NCI-H2107 (cell line): ENCODE results near the gene ZNF91.
A peak's percentile ranks its signal among the peaks of the same experiment; 100 is the strongest.
"Not testable (repeated sequence)": the region's sequence is repeated elsewhere in the genome, so short reads cannot be mapped to it uniquely, and the experiment has no call there.

ENCODE experiments used
- DNase-seq: peaks from one replicate; lab custom pipeline; 2025; lab: John Stamatoyannopoulos, UW

ZNF91 gene

DNA sequence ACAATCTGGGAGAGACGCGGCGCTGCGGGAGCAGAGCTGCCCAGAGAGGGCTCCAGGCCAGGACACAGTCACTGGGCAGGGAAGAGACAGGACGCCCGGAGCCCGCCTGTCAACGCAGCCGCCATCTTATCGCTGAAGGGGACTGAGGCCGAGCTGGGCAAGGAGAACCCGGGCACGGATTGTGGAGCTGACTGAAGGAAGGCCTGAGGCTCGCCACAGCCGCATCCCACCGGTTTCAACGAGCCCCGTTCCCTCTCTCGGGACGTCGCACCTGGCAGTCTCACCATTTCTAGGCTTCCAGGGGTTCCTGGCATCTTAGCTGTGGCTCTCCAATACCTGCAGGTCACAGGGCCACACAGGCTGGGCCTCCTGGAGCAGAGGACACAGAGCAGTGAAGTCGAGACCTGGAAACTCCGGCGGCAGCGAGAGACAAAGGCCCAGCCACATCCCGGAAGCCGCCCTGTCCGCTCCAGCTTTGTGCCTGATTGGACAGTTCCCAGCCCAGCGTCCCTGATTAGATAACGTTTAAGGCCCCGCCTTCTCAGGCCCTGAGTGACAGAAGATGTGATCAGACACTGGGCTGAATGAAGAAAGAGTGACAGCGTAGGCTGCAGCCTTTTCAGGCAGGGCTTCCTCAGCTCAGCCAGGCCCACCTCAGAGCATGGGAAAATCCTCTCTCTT, at the start of gene ZNF91:
ZNF91 (minus strand) TSS at position 431 of the 681 bp plus-strand sequence; CDS start at position 314, 117 bp downstream.
- peak; percentile 78 for DNase-seq

DNA sequence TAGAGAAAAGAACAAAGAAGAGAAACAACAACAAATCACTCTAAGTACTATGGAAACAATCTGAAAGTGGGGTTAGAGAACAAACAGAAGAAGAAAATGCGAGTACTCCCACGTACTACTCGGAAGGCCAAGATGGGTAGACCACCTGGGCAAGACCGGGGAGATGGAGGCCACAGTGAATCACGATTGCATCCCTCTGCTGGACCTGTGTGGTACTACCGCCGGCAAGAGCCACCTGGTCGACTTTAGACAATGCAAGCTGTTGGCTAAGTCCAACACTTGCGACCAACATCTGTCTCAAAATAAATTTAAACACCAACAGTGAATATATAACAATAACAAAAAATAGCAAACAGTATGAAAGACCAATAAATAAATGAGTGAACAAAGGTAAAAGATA, 45.5 kb upstream of the ZNF91 start:
- no peak for DNase-seq

DNA sequence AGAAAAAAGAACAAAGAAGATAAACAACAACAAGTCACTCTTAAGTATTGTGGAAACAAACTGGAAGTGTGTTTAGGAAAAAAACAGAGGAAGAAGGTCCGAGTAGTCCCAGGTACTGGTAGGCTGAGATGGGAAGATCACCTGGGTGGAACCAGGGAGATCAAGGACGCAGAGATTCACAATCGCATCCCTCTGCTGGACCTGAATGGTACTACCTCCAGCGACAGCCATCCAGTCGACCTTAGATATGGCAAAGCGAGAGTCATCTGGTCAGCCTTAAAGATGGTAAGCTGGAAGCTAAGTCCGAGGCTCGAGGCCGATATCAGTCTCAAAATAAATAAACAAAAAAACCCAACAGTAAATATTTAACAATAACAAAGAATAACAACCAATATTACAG, 44.9 kb upstream of the ZNF91 start:
- DNase-seq = no peak

DNA sequence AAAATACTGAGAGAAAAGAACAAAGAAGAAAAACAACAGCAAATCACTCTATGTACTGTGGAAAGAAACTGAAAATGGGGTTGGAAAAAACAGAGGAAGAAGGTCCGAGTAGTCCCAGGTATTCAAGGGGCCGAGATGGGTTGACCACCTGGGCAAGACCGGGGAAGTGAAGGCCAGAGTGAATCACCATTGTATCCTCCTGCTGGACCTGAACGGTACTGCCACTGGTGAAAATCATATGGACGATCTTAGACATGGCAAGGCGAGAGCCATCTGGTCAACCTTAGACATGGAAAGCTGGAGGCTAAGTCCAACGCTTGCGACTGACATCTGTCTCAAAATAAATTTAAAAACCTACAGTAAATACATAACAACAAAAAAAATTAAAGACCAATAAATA, 44.4 kb upstream of the ZNF91 start:
- DNase-seq = no peak

DNA sequence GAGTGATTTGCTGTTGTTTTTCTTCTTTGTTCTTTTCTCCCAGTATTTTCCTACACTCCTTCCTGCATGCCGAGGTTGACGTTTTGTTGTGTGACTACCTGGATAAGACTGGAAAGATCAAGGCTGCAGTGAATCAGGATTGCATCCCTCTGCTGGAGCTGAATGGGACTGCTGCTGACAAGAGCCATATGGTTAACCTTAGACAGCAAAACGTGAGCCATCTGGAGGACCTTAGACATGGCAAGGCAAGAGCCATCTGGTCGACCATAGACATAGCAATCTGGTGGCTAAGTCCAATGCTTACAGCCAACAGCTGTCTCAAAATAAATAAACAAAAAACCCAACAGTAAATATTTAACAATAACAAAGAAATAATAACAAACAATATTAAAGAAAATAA, 42.6 kb upstream of the ZNF91 start:
- DNase-seq = no peak

DNA sequence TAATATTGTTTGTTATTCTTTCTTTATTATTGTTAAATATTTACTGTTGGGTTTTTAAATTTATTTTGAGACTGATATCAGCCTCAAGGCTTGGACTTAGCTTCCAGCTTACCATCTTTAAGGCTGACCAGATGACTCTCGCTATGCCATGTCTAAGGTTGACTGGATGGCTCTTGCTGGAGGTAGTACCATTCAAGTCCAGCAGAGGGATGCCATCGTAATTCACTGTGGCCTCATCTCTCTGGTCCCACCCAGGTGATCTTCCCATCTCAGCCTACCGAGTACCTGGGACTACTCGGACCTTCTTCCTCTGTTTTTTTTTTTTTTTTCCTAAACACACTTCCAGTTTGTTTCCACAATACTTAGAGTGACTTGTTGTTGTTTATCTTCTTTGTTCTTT, 41.7 kb upstream of the ZNF91 start:
- DNase-seq = no peak

DNA sequence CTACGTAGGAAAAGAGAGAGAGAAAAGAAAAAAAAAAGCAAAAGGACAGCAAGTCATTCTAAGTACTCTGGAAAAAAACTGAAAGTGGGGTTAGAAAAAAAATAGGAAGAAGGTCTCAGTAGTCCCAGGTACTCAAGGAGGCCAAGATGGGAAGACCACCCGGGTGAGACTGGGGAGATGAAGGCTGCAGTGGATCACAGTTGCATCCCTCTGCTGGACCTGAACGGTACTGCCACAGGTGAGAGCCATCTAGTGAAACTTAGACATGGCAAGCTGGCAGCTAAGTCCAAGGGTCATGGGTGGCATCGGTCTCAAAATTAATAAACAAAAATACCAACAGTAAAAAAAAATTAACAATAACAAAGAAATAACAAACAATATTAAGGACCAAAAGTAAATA, 41.0 kb upstream of the ZNF91 start:
- DNase-seq = no peak

DNA sequence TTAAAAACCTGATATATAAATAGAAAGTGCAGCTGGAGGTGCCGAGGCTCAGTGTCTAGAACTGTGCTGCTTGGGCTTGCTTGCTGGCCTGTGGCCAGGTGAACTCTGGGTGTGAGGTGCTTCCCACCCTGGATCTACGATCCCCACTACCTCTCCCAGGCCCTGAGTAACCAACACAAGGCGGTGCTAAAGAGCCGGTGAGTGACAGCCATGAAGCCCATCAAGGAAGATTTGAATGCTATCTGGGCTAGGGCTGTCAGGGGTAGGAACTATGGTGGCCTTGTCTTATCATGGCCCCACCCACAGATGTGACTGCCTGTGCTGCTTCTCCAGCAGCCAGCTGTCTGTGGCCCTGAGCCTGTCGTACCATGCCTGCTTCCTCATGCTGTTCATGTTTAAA, 25.6 kb upstream of the ZNF91 start:
- DNase-seq = no peak

DNA sequence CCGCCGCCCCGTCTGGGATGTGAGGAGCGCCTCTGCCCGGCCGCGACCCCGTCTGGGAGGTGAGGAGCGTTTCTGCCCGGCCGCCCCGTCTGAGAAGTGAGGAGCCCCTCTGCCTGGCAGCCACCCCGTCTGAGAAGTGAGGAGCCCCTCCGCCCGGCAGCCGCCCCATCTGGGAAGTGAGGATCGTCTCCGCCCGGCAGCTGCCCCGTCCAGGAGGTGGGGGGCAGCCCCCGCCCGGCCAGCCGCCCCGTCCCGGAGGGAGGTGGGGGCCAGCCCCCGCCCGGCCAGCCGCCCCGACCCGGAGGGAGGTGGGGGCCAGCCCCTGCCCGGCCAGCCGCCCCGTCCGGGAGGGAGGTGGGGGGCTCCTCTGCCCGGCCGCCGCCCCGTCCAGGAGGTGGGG, 24.0 kb upstream of the ZNF91 start:
- DNase-seq = not testable (repeated sequence)

DNA sequence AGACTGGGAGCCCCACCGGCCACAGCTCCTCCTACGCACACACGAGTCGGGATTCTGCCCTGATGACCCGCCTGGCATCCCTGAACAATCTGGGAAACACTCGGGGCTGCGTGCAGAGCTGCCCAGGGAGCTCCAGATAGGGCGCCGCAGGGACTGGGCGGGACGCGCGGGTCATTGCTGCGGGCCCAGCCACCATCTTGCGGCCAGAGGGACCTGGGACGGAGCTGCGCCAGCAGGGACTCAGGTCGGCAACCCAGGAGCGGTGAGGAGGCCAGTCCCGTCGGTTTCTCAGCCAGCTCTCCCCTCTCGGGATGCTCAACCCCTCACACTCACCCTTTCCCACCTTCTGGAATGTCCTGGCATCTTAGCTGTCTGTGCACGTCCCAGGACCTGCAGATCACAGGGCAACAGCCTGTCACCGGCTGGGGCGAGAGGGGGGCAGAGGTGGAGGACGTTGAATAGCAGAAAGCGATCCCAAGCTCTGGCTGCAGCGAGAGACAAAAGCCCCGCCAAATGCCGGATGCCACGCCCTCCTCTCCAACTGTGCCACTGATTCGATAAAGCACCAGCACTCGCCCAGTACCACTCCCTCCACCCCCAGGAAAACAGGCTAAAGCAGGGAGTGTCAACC, 20.4 kb upstream of the ZNF91 start:
- no peak for DNase-seq

DNA sequence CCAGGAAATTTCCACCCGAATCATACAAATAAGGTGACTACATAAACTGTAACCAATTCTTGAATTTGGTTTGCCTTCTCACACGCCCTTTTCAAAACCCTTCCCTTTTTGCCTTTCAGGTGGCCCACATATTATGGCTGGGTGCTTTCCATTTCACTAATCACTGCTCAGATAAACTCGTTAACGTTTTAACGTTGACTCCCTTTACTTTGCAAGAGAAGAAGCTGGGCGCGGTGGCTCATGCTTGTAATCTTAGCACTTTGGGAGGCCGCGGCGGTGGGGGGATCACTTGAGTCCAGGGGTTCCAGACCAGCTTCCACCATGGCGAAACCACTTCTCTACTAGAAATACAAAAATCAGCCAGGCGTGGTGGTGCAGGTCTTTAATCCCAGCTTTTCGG, 19.8 kb upstream of the ZNF91 start:
- DNase-seq = no peak

DNA sequence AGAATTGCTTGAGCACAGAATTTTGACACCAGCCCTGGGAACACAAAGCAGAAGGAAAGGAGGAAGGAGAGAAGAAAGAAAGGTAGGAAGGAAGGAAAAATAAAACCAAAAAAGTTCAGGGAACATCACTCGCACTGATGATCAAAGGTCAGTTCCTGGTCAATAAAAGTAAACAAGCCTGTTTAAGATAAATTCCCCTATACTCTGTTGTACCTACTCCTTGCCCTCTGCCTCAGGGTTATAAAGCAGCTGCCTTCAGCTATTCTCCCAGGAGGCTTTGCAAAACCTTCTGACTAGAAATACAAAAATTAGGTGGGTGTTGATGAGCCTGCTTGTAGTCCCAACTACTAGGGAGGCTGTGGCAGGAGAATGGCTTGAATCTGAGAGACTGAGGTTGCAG, 14.9 kb upstream of the ZNF91 start:
- no peak for DNase-seq

DNA sequence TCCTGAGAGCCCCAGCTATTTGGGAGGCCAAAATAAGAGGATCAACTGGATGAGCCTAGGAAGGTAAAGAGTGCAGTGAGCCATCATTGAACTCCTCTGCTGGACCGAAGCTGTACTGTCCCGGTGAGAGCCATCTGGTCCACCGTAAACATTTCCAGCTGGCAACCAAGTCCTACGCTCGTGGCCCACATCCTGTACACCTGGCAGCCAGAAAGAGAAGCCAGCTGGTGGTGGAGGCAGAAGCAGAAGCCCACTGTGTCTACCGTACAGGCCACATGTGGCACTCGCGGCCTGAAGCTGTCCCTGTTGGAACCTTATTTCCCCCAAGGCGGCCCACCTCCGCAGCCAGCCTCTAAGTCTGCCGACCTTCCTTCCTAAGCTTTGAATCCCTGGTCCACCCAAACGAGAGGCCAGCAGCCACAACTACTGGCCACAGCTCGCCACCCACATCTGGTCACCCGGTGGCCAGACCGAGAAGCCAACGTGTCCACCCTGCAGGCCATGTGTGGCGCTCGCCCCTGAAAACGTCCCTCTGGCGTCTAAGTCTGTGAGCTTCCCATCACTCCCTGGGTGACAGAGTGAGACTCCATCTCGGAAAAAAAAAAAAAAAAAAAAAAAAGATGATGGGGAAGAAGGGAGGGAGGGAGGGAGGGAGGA, 14.2 kb upstream of the ZNF91 start:
- no peak for DNase-seq

DNA sequence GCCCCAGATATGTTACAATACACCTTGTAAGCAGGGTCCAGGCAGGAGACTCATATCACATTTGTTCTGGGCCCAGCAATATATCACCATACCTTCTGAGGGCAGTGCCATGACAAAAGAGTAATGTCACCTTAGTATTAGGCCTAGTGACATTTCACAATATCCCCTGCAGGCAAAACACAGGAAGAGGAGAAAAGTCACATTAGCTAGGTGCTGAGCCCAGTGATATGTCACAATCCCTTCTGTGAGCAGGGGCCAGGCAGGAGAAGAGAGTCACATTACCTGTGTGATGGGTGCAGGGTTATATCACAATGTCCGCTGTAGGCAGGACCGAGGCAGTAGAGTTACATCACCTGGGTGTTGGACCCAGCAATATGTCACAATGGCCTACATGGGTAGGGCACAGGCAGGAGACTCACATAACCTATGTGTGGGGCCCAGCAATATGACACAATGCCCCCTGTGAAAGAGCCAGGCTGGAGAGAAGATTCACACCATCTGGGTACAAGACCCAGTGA, 12.4 kb upstream of the ZNF91 start:
- DNase-seq = no peak

DNA sequence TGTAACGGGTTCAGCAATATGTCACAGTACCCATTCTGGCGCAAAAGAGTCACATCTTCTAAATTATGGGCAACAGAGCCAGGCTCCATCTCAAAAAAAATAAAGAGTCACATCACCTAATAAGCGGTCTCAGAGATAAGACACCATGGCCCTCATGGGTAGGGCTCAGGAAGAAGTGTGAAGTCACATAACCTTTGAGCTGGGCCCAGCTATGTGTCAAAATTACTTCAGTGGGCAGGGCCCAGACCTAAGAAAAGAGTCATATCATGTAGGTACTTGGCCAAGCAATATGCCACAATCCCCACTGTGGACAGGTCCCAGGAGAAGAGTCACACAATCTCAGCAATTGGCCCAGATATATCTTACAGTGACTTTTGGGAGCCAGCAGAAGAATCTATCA, 11.4 kb upstream of the ZNF91 start:
- DNase-seq = no peak

DNA sequence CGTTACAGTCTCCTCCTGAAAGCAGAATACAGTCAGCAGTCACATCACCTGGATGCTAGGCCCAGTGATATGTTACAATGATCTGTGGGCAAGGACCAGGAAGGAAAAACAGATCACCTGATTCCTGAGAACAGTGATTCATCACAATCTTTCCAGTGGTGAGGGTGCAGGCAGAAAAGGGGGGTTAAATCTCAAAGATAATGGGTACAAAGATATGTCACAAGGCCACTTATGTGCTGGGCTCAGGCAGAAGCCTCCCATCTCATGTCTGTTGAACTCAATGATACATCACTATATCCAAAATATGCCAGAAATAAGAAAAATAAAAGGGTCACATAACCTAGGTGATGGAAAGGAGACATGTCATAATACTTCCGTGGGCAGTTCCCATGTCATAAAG, 10.8 kb upstream of the ZNF91 start:
- no peak for DNase-seq

DNA sequence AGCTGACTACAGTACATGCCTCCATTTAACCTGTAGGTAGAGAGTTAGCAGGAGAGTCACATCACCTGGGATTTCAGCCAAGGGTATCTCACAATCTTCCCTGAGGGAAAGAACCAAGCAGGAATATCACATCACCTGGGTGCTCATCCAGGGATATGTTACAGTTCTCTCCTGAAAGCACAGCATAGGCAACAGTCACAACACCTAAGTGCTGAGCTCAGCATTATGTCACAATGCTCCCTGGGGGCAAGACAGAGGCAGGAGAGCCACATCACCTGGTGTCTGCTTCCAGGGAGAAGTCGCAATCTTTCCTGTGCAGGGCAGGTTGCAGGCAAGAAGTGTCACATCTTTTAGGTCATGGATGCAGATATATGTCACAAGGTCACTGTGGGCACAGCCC, 9.4 kb upstream of the ZNF91 start:
- DNase-seq = no peak

DNA sequence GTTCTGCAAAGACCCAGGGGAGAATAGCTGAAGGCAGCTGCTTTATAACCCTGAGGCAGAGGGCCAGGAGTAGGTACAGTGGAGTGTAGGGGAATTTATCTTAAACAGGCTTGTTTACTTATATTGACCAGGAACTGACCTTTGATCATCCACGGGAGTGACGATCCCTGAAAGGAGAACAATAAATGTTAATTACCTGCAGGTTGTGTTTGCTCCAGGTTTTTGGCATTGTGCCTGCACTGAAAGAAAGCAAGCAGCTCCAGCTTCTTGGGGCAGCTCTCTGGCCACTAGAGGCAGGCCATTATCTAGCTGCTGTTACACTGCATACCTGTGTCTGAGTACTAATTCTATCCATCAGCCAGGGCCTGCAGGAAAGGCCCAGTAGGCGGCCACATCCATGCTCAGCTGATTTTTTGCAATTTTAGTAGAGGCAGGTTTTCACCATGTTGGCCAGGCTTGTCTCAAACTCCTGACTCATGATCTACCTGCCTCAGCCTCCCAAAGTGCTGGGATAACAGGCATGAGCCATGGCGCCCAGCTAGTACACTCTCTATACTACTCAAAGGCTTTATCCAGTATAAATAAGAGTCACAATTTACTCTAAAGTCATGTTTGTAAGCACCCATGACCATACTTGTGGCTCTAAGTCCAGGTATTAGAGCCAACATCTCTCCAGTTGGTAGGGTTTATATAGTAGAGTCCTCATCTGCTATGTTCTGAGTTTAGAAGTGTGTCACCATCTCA, 8.5 kb upstream of the ZNF91 start:
- DNase-seq = no peak

DNA sequence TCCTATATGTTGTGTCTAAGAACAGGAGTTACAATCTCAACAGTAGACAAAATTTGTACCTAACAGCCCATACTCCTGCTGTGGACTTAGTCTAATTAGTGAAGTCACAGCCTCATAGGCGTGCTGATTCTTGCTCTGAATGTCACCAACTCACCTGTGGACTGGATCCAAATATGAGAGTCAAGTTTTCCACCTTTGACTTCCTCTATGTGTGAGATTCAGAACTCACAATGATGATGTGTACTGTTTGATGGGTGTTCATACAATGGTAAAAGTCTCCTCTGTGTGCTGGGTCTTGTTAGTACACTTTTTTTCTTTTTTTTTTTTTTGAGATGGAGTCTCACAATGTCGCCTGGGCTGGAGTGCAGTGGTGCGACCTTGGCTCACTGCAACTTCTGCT, 7.8 kb upstream of the ZNF91 start:
- DNase-seq = no peak

DNA sequence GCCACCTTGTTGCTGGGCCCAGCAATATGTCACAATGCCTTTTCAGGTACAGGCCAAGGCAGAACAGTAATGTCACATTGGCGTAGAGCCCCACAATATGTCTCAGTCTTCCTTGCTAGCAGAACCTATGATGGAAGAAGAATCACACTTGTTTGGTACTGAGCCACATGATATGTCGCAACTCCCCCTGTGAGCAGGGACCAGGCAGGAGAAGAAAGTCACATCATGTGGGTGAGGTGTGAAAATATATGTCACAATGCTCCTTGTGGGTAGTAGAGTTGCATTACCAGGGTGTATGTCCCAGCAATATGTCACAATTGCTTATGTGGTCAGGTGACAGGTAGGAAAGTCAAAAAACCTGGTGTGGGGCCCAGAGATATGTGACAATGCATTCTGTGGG, 7.1 kb upstream of the ZNF91 start:
- DNase-seq = no peak

DNA sequence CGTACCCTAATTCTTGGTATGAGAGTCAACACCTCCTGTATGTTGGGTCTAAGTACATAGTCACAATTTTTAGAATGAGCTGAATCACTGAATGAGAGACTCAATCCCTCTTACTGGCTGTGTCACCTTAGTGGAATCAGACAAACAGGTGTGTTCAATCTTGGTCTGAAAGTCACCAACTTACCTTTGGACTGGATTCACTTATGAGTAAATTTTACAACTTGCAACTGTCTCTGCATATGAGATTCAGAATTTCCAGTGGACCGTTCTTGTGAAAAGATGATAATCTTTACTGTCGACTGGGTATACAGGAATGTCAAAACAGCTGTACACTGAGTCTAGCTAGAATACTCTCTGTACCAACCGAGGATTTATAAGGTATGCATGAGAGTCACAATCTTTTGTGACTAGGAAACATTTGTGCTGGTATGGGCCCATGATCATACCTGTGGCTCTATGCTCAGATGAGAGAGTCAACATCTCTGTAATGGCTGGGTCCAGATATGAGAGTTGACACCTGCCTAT, 5.9 kb upstream of the ZNF91 start:
- DNase-seq = no peak

DNA sequence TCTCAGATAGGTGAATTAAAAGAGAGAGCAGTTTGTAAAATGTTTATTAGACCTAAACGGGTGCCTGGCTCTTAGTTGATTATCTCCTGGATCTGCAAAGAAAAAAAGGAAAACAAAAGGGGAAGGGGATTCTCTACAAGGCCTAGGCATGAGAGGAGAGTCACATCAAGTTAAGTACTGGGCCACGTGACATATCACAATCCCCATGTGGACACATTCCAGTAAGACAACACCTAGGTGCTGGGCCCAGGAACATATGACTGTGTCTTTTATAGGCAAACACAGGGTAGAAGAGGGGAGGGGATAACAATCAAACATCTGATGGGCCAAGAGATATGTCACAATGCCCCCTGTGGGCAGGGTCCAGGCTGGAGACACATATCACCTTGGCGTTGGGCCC, 4.2 kb upstream of the ZNF91 start:
- DNase-seq = no peak
